Cardiac muscle cell (in vitro differentiated cells and primary cell): ENCODE measurements around the gene PLA2G15. TPM values are rescaled to one million over a fixed set of nuclear protein-coding genes. Genes with fewer than 3 reads are reported as not detected.

Source experiments
- DNase-seq, 2 donors: peaks; one replicate each; pipeline versions ENCODE4 v3.0.0 to v3.0.0-alpha.2; 2010 to 2017; ENCODE audit warnings: low read depth in 1 of 2, low spot score in 1 of 2
- H3K27ac ChIP-seq: fragments of 200-600 bp; sonication (generic); 2 replicates; pipeline ENCODE4 v1.5.1; 2016
- H3K27me3 ChIP-seq: fragments of 200-600 bp; sonication (generic); 2 replicates; pipeline ENCODE4 v1.6.0; 2016; ENCODE audit warnings: control low read depth
- H3K36me3 ChIP-seq: fragments of 200-600 bp; sonication (generic); 2 replicates; pipeline ENCODE4 v1.5.1; 2016; ENCODE audit warnings: control low read depth
- H3K4me1 ChIP-seq: fragments of 200-600 bp; sonication (generic); 2 replicates; pipeline ENCODE4 v1.8.1; 2017; ENCODE audit warnings: low read depth, mild to moderate bottlenecking, mixed run types
- H3K4me3 ChIP-seq: fragments of 200-600 bp; sonication (generic); 2 replicates; pipeline ENCODE4 v1.5.1; 2016; ENCODE audit warnings: mild to moderate bottlenecking
- H3K9me3 ChIP-seq: fragments of 200-600 bp; sonication (generic); 2 replicates; pipeline ENCODE4 v1.5.1; 2017; ENCODE audit warnings: low read depth, mild to moderate bottlenecking, control low read depth
- CTCF ChIP-seq: IDR thresholded peaks from 2 replicates; pipeline ENCODE4 v1.5.1; 2012; ENCODE audit warnings: low read depth, mild to moderate bottlenecking, low read length
- polyA plus RNA-seq: library from polyadenylated mRNA; unstranded; fragments of >200 nt; fragmentation: Nextera tagmentation; extraction: Ambion mirVana; gene quantifications from 2 replicates; pipeline ENCODE4 v1.2.1, GENCODE V29; 2016
- total RNA-seq: library from RNA; depleted of rRNA; stranded (reverse); fragments of >200 nt; gene quantifications from 2 replicates; pipeline ENCODE4 v1.2.3, GENCODE V29; 2016

PLA2G15 gene
- total and polyA plus RNA-seq, 2 experiments from 2014 or later, result 17.5 to 18.0 TPM

DNA sequence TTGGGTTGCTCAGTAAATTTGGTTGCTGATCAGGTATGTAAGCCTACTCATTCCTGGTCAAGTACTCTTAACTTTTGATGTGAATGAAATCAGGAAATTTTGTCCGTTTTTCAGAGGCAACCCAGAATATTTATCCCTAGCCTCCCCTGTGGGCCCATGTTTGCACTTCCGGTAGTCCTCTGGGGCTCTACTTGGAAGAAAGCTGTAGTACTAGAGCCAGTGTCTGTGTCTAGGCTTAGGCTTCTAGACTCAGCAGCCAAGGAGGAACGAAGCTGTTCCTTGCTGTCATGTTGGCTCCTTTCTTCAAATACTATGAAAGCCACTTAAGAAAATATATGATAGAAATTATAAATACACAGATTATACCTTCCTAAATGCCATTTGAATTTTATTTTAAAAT lies 30.4 kb upstream of the PLA2G15 start:
- Histone ChIP-seq H3K4me1 (no peaks in the 10 kb centered on the region), H3K4me3 (no peak overlapping the region), H3K36me3 (no peaks in the 10 kb centered on the region), H3K9me3 (no peaks in the 10 kb centered on the region), H3K27me3 (no peaks in the 10 kb centered on the region), H3K27ac (no peak overlapping the region)
- no peak for DNase-seq
- TF ChIP-seq CTCF, result no peak

- Histone ChIP-seq H3K4me3 (no peak overlapping the region), H3K27me3 (no peaks in the 10 kb centered on the region), H3K27ac (no peak overlapping the region), H3K36me3 (no peaks in the 10 kb centered on the region), H3K4me1 (no peaks in the 10 kb centered on the region), H3K9me3 (no peaks in the 10 kb centered on the region)
- DNase-seq, result no peak
- no peak for TF ChIP-seq CTCF
These were observed 29.9 kb upstream of the PLA2G15 start for GRCh38 chr16:68215302-68215701.

GRCh38 chr16:68216240-68216639 lies 28.9 kb upstream of the PLA2G15 start:
- no peak for DNase-seq
- H3K36me3 ChIP-seq, result no peaks in the 10 kb centered on the region
- H3K4me3 ChIP-seq, result no peak overlapping the region
- H3K9me3 ChIP-seq, result no peaks in the 10 kb centered on the region
- no peaks in the 10 kb centered on the region for H3K27me3 ChIP-seq
- no peaks in the 10 kb centered on the region for H3K4me1 ChIP-seq
- TF ChIP-seq CTCF, result no peak
- no peak overlapping the region for H3K27ac ChIP-seq

- Histone ChIP-seq H3K9me3 (no peaks in the 10 kb centered on the region), H3K27ac (no peak overlapping the region), H3K4me1 (no peaks in the 10 kb centered on the region), H3K27me3 (no peaks in the 10 kb centered on the region), H3K36me3 (no peaks in the 10 kb centered on the region), H3K4me3 (no peak overlapping the region)
- TF ChIP-seq CTCF, result no peak
- DNase-seq, result no peak
These were observed 27.7 kb upstream of the PLA2G15 start for GRCh38 chr16:68217506-68217905.

GRCh38 chr16:68219725-68220351 lies 25.3 kb upstream of the PLA2G15 start:
- H3K27me3 ChIP-seq, result no peaks in the 10 kb centered on the region
- H3K27ac ChIP-seq, result no peak overlapping the region
- H3K4me1 ChIP-seq, result no peaks in the 10 kb centered on the region
- no peaks in the 10 kb centered on the region for H3K36me3 ChIP-seq
- no peak overlapping the region for H3K4me3 ChIP-seq
- no peak for TF ChIP-seq CTCF
- no peak for DNase-seq
- H3K9me3 ChIP-seq, result no peaks in the 10 kb centered on the region

DNA sequence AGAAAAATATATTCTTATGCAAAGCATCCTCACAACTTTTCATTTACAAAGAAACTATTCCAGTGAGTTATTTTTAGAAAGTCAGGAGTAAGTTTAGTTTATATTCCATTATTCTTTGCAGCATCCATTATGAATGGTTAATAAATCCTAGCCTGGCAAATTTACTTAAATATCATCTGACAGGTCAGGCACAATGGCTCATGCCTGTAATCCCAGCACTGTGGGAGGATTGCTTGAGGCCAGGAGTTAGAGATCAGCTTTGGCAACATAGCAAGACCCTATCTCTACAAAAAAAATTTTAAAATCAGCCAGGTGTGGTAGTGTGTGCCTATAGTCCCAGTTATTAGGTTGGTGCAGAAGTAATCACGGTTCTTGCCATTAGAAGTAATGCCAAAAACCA lies 22.1 kb upstream of the PLA2G15 start:
- Histone ChIP-seq H3K27ac (no peak overlapping the region), H3K9me3 (no peaks in the 10 kb centered on the region), H3K4me1 (peaks cover 11% of the 10 kb centered on the region), H3K4me3 (no peak overlapping the region), H3K27me3 (no peaks in the 10 kb centered on the region), H3K36me3 (no peaks in the 10 kb centered on the region)
- no peak for DNase-seq
- TF ChIP-seq CTCF, result no peak
